Fibroblast of lung (primary cell): Measurements from ENCODE around the gene OGG1.

Source experiments
- EZH2 ChIP-seq: IDR thresholded peaks from 2 replicates; pipeline ENCODE4 v1.5.1; 2012; ENCODE audit warnings: low read length, control low read depth, mild to moderate bottlenecking; ENCODE audit errors: missing control alignments
- TF ChIP-seq, protein P1 (sequence below), 2 donors: IDR thresholded peaks in 1 of 2; conservative IDR thresholded peaks in 1 of 2; 1 replicate in 1 of 2; 2 replicates in 1 of 2; pipeline ENCODE4 v1.5.1; 2011 to 2012; ENCODE audit warnings: low read length in 2 of 2, control low read depth in 1 of 2, inconsistent platforms in 1 of 2, low read depth in 1 of 2, mild to moderate bottlenecking in 1 of 2

DNA sequence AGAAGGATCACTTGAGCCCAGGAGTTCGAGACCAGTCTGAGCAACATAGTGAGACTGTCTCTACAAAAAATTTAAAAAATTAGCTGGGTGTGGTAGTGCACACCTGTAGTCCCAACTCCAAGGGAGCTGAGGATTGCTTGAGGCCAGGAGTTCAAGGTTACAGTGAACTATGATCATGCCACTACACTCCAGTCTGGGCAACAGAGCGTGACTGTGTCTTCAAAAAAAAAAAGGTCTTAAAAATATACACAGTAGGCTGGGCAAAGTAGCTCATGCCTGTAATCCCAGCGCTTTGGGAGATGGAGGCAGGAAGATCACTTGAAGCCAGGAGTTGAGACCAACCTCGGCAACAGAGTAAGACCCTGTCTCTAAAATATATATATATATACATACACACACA lies 31.2 kb downstream of the OGG1 start:
- TF ChIP-seq, protein P1, sequence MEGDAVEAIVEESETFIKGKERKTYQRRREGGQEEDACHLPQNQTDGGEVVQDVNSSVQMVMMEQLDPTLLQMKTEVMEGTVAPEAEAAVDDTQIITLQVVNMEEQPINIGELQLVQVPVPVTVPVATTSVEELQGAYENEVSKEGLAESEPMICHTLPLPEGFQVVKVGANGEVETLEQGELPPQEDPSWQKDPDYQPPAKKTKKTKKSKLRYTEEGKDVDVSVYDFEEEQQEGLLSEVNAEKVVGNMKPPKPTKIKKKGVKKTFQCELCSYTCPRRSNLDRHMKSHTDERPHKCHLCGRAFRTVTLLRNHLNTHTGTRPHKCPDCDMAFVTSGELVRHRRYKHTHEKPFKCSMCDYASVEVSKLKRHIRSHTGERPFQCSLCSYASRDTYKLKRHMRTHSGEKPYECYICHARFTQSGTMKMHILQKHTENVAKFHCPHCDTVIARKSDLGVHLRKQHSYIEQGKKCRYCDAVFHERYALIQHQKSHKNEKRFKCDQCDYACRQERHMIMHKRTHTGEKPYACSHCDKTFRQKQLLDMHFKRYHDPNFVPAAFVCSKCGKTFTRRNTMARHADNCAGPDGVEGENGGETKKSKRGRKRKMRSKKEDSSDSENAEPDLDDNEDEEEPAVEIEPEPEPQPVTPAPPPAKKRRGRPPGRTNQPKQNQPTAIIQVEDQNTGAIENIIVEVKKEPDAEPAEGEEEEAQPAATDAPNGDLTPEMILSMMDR (conservative IDR thresholded peaks at IDR 0.05 in 1 of 2, IDR thresholded peaks at IDR 0.05 in 1 of 2; ENCODE audit: low read depth in 1 of 2, low read length in 2 of 2): no peak
- TF ChIP-seq EZH2: no peak
